HG03460 (cell line): Measurements from ENCODE around the gene BACH2.
"Not testable (repeated sequence)": the region's sequence is repeated elsewhere in the genome, so short reads cannot be mapped to it uniquely, and the experiment has no call there.

Source experiments
- ATAC-seq: cut with Tn5 transposase; IDR thresholded peaks from one replicate; pipeline ENCODE4 v1.9.1; 2021; ENCODE audit not compliant: unreplicated experiment

BACH2 gene

DNA sequence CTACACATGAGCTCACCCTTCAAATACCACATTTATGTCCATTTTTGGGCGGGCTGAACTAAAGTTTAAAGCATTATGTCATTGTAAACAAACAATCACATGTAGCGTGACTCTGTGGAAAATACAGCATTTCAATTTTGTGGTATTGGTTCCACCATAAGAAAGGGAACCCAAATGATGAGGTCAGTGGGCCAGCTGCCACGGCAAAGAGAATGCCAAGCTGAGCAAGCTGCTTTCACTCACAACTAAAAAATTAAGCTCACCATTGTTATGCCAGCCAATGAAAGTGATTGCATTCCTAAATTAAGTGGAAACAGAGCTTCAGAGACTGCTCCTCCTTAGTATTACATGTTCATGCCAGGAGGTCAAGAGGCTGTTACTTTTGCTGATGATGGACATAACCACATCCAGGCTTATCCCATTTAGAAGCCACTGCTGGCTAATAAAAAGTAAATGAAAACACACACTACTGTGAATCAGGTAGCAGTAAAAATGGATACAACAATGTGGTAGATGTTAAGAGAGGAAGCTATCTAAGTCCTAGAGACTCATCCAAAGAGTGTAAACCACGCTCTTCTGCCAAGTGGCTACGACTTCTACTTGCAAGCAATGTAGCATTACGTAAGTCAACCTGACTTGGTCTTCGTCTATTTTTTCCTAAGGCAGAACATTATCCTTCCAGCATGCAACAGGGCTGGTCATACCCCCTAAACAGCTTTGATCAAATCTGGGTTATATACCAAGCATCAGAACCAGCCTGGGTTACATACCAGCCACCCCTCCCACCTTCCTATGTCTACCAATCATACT lies 164.8 kb downstream of the BACH2 start:
- no peak for ATAC-seq

DNA sequence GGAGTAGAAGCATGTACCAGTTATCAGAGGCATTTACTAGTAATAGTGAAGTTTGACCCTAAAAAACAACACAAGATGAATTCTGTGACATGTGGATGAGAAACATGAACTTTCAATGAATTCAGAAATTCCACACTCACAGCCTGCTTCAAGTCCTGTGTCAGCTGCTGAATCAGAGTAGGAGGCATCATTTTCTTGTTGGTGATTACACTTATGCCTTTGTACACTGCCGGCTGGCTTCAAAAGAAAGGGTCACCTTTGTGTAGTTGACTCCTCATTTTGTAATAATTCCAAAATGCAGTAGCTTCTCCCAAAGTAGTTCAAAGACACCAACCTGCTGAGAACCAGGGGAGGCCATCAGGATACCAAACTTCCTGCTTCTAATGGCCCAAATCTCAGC lies 165.5 kb downstream of the BACH2 start:
- no peak for ATAC-seq

DNA sequence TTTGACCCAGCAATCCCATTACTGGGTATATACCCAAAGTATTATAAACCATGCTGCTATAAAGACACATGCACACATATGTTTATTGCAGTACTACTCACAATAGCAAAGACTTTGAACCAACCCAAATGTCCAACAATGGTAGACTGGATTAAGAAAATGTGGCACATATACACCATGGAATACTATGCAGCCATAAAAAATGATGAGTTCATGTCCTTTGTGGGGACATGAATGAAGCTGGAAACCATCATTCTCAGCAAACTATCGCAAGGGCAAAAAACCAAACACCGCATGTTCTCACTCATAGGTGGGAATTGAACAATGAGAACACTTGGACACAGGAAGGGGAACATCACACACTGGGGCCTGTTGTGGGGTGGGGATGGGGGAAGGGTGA lies 168.0 kb downstream of the BACH2 start:
- ATAC-seq: not testable (repeated sequence)

DNA sequence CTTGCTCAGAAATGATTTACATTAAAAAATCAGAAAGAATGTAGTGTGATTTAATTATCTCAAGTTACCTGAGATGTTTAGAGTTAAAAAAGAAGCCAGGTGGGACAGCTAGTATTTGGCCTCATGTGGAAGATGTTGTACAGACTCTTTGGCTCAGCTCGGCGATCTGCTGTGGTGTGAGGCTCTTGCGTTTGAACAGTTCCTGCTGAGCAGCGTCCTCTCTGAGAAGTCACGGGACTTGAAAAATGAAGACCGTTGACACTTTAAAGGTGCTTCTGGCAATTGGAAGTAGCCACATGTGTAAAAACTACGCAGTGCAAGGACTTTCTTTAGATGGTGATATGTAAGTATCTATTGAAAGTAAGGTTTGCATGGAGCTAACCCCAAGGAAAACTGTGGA lies 169.0 kb downstream of the BACH2 start:
- ATAC-seq: no peak

DNA sequence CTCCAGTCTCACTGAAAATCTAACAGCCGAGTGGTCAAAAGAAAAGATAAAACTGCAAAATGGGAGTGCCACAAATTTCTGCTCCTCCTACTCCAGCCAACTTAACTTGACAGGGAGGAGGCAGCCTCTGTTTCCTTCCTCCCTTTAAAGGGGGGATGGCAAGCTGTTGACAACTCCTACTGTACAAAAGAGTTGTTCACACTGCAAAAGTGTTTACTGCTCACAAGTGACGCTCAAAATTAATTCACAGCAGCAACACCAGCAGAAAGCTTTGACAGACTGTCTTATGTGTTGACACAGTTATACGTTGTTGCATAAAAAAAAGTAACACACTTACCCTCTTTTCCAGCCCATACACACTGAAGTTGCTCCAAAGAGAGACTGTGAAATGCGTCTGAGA lies 169.8 kb downstream of the BACH2 start:
- ATAC-seq: no peak

DNA sequence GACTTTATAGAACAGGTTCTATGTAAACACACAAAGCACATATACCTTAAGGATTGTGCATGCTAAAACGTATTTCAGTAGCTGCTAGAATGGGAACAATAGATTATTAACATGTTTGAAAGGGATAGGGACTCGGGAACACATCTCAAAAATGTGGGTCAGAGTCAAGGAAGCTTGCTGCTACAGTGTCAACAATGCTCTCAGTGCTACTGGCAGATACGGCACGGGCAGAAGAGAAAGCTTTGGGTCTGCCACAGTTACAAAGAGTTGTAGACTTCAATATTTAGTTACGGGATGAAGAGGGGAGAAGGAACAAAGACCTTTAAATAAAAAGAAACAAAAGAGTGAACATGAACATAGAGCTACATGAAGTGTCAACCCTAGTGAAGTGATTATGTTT lies 170.5 kb downstream of the BACH2 start:
- no peak for ATAC-seq

DNA sequence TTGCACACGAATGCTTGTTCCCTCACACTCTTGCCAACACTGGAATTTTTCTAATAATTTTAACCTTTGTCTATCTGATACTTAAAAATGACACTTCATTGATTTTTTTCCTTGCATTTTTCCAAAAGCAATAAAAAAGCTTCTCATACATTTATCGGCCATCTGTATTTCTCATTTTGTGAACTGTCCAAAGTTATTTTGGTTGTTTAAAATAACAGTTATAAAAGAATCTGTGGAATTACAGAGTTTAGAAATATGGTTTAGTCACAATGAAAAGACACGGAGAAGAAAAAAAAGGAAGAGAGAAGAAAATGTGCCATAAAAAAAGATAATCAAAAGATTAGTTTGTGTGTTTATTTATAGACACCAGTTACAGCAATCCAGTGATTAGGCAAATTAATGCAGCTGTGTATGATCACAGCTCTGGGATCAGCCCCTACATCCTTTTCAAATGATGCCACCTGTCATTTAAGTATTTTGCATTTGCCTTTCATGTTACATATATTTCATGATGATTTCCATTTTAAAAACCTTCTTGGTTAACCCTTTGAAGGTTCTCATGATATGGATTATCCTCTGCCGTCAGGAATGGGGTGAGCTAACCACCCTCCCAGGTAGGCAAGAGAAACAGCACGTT lies 171.7 kb downstream of the BACH2 start:
- no peak for ATAC-seq

DNA sequence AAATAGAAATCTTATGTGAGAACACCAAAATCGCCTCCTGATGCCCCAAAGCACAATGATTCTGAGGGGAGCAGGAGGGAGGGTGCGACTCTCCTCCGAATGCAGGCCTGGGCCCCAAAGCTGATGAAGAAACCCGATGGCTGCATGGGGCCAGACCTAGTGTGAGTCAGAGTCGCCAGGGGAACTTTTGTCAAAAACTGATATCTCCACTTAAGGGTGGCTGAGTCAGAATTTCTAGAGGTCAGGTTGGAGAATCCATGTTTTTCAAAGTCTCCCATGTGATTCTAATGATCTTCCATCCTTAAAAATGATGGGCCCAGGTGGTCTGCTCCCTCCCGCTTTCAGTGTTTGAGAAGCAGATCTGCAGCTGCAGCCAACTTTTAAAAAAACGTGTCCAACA lies 172.8 kb downstream of the BACH2 start:
- ATAC-seq: no peak

DNA sequence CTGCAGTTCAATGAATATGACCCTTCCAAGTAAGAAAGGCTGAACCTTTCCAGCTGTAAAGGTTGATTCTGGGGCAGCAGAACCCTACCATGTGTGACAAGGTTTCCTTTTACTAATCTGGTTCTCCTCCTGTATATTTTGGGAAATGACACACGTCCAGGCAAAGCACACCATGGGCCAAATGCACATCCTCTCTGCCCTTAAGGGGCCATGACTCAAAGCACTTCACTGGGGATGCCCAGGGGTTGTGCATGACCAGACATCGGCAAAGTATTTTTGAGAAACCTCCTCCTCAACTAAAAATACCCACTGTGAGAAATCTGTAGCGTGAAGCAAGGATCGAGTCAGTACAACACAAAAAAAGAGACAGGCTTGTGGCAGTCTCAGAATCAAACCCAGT lies 174.7 kb downstream of the BACH2 start:
- no peak for ATAC-seq

DNA sequence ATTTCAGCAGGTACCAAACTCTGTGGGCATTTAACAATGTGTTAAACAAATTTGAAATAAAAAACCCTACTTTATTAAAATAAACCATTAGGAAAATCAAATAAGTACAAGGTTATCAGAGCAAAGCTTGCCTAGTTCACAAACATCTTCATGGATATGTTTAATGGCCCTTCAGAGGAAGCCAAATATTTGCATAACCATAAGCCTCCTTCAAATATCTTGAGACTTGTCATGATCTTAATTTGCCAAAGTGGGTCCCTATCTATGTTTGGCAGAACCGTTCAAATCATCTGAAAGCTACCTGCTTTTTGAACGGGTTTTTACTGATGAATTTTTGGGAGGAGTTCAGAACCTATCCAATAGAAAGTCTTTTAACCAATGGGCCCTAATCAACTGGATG lies 176.3 kb downstream of the BACH2 start:
- ATAC-seq: no peak

DNA sequence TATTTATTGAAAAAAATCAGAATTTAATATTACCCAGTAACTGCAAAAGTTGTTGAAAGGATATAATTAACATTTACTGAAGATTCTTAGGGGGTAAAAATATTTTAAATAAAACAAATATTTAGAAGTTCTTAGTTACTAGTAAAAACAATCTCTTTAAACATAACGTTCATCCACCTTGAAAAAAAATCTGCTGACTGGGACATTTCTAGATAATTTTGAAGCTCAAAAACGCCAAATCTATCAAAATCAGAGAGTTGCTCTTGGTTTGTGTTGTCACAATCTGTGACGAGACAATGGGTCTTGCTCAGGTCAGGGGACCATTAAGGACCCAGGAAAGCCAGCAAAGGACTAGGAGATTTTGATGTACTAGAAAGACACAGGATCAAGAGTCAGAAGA lies 177.0 kb downstream of the BACH2 start:
- ATAC-seq: no peak

DNA sequence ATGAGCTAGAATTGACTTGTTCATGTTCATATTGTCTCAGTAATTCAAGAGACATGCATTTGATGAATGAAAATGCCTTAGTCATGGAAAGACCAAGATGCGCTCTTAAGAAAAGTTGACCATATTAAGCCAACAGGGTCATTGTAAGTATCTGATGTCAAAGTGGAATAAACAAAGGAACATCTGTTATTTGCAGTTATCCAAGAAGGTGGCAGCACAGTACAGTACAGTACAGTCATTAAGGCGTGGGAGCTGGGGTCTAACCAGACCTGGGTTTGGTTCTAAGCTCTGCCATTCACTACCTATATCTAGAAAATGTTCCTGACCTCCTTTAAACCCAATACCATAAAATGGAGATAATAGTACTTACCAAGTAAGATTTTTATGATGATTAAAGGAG lies 178.1 kb downstream of the BACH2 start:
- ATAC-seq: no peak

DNA sequence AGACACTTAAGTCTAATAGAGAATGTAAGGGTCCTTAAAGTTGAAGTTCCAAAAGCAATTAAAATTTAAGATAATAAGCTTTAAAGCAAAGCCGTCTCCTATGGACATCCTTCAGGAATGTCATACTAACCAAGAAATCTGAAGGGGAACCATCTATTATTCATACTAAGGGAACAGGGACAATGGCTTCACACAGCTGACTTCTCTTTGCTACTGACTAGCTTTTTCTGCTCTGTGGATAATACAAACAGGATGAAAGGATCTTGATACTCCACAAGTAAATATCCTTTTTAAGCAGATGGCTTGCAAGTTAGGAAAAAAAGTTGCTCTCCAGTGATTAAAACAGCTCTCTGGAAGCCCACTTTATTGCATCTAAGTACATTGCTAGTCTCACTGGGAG lies 178.6 kb downstream of the BACH2 start:
- no peak for ATAC-seq

DNA sequence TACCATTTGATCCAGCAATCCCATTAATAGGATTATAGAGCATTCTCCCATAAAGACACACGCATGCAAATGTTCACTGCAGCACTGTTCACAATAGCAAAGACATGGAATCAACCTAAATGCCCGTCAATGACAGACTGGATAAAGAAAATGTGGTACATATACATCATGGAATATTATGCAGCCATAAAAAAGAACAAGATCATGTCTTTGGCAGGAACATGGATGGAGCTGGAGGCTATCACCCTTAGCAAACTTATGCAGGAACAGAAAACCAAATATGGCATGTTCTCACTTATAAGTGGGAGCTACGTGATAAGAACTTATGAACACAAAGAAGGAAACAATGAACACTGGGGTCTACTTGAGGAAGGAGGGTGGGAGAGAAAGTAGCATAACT lies 180.5 kb downstream of the BACH2 start:
- not testable (repeated sequence) for ATAC-seq

DNA sequence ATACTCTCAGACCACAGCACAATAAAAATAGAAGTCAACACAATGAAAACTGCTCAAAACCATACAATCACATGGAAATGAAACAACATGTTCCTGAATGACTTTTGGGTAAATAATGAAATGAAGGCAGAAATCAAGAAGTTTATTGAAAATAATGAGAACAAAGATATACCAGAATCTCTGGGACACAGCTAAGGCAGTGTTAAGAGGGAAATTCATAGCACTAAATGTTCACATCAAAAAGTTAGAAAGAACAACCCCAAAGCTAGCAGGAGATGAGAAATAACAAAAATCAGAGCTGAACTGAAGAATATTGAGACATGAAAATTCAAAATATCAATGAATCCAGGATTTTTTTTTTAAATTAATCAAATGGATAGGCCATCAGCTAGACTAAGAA lies 183.3 kb downstream of the BACH2 start:
- no peak for ATAC-seq

DNA sequence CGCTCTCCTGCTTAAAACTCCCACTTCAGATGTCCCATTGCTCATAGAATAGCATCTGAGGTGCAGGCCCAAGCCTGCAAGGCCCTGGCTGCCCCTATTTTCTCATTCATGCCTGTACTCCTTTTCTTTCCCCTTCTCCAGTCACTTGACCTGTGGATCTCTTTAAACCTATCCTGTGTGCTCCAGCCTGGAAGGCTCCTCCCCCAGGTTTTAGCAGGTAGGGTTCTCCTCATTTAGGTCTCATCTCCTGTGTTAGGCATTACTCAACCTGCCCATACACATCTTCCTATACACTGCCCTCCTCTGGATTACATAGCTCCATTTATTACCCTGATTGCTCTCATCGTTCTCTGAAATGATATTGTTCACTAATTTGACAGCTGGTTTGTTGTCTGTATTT lies 185.3 kb downstream of the BACH2 start:
- ATAC-seq: no peak

DNA sequence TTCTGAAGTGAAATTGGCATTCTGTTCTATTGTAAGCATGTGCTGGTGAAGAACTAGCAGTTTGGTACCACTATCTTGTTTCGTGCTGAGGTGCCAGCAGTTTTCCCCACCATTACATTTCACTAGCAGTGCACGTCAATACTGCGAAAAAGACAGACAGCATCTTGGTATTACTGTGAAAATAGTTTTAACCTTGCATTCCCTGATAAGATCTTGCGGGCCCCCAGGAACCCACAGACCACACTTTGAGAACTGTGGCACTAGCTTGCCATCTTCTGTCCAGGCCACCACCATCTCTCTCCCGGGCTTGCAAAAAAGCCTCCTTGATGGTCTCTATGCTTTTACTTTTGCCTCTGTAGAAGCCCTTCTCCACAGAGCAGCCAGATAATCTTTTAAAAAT lies 185.7 kb downstream of the BACH2 start:
- ATAC-seq: no peak

DNA sequence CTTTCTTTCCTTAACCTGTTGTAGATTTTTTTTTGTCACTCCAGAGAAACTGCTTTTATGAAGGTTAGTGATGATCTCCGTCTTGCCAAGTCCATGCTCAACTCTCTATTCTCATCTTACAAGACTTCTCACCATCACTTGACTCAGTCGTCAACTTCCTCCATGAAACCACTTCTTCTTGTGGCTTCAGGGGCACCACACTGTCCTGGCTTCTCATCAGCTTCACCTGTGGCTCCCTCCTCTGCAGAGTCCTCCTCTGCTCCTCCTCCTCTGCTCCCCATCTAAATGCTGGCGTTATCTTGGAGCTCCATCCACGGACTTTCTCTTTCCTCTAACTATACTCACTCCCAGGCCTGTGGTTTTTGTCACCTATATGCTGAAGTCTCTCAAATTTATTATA lies 187.5 kb downstream of the BACH2 start:
- ATAC-seq: no peak

DNA sequence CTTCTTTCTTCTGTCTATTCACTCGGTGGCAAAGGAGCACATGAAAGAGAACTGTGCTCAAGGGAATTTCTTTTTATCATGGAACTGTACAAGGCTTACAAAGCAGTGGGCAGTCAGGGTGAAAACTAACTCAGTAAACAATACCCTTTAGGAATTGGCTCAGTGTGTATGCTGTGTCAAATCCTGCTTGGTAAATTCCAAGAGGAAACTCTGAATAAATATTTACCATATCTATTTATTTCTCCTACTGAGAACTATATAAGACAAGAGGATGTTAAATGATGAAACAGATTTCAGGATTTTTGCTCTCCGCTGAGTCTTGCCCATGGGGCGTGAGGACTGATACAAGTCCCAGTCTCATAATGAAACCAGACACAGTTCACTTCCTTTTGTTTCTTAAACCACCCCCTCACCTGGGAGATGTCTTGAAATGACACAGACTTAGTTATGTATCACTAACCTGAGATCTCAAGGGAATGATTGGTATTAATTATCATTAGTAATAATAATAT lies 188.8 kb downstream of the BACH2 start:
- ATAC-seq: peak; percentile 78

DNA sequence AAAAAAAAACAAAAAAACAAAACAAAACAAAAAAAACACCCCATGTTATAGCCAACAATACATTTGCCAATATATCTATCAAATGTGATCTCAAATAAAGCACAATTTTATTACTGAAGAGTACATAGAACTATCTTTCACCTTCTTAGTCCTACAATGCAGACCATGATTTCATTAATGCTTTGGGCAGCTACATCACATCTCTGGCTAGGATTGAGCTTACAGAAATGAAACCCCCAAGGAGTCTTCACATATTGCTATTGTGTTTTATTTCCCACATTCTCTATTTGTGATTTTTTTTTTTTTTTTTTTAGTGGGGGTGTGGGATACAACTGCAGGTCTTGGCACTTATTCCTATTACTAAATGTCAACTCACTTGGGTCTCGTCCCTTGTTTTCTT lies 189.3 kb downstream of the BACH2 start:
- ATAC-seq: no peak

DNA sequence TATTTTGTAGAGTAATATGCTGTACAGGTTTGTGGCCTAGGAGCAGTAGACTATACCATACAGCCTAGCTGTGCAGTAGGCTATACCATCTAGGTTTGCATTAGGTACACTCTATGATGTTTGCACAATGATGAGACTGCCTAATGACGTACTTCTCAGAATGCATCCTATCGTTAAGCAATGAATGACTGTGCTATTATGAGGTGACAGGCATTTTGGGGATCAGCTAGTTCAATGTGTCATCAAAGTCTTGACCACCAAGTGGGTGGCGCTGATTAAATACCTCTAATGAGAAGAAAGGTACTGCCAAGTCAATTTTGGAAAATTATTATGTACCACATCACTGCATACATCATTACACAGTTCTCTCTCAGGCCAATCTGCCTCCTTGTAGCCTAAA lies 190.2 kb downstream of the BACH2 start:
- ATAC-seq: no peak

DNA sequence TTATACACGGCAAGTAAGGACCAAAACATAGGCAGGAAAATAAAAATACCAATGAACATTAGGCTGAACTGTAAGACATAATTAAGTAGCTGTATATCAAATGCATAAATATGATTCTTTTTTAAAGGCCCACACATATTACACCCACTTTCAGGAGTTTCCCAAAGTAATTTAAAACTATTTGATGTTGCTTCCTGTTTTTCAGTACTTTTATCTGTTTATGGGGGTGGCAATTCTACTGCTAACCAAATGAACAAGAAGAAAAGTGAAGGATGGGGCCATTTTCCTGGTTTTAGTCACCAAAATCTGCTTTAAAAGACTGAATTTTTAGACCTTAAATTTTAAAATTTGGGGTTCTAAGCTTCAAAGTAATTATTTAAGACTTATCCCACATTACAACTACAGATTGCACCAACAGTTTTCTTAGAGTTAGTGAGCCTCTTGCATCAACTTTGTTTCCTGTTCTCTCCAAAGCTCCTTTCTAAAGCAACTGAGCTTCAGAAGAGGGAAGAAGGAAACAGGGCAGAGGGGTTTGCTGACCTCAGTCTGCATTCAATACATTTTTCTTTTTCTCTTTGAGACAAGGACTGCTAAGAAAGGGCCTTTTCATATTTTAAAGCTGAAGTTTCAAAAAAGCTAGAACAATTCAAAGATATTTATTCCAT lies 191.0 kb downstream of the BACH2 start:
- no peak for ATAC-seq
